HG03378 (cell line): Measurements from ENCODE around the gene TRPM2.
"Not testable (repeated sequence)": the region's sequence is repeated elsewhere in the genome, so short reads cannot be mapped to it uniquely, and the experiment has no call there.

Experiments
- ATAC-seq: cut with Tn5 transposase; IDR thresholded peaks from one replicate; pipeline ENCODE4 v1.9.1; 2021; ENCODE audit warnings: mild to moderate bottlenecking, moderate library complexity; ENCODE audit not compliant: unreplicated experiment

TRPM2 gene

GRCh38 chr21:44391345-44392091 lies 38.1 kb downstream of the TRPM2 start:
- no peak for ATAC-seq

- ATAC-seq: no peak
These were observed 38.8 kb downstream of the TRPM2 start for GRCh38 chr21:44392185-44392584.

GRCh38 chr21:44392916-44393315 lies 39.5 kb downstream of the TRPM2 start:
- no peak for ATAC-seq

GRCh38 chr21:44394733-44395132 lies 41.3 kb downstream of the TRPM2 start:
- ATAC-seq: no peak

GRCh38 chr21:44395260-44395659 lies 41.8 kb downstream of the TRPM2 start:
- ATAC-seq: no peak

- not testable (repeated sequence) for ATAC-seq
These were observed 43.4 kb downstream of the TRPM2 start for GRCh38 chr21:44396803-44397202.

GRCh38 chr21:44397431-44398031 lies 44.1 kb downstream of the TRPM2 start:
- ATAC-seq: no peak

GRCh38 chr21:44398499-44398898 lies 45.1 kb downstream of the TRPM2 start:
- ATAC-seq: no peak

GRCh38 chr21:44399151-44399954 lies 45.9 kb downstream of the TRPM2 start:
- ATAC-seq: no peak

GRCh38 chr21:44399955-44400790 lies 46.8 kb downstream of the TRPM2 start:
- ATAC-seq: no peak

GRCh38 chr21:44400791-44401385 lies 47.5 kb downstream of the TRPM2 start:
- no peak for ATAC-seq

GRCh38 chr21:44401386-44402160 lies 48.2 kb downstream of the TRPM2 start:
- no peak for ATAC-seq

GRCh38 chr21:44402323-44403105 lies 49.1 kb downstream of the TRPM2 start:
- no peak for ATAC-seq

GRCh38 chr21:44403106-44404020 lies 49.9 kb downstream of the TRPM2 start:
- no peak for ATAC-seq

- not testable (repeated sequence) for ATAC-seq
These were observed 51.1 kb downstream of the TRPM2 start for GRCh38 chr21:44404482-44404881.

GRCh38 chr21:44405091-44405947 lies 51.9 kb downstream of the TRPM2 start:
- no peak for ATAC-seq
